Measurements from ENCODE around the gene RPS6KA5. TPM values are rescaled to one million over a fixed set of nuclear protein-coding genes. Genes with fewer than 3 reads are reported as not detected.

Gene RPS6KA5
- total and polyA plus RNA-seq, 9 of the 15 experiments (the other 6 are each of a cell fraction or from before 2014, with no cell fraction given) = 0.88 to 7.7 (median 4.7) TPM

- intact Hi-C loops (cut with micrococcal nuclease) (no loop called here), in situ Hi-C loops (cut with MboI) (no loop called here)
- Histone ChIP-seq H3K4me2 (ENCODE audit: insufficient read depth, low read length) (no peak overlapping the region), H3K9me3 (replicated peaks; ENCODE audit: control insufficient read depth, insufficient read depth, low read depth, low read length) (no peaks in the 10 kb centered on the region), H3K4me1 (replicated peaks in 1 of 2; ENCODE audit: control insufficient read depth in 2 of 2, insufficient read depth in 2 of 2, low read length in 2 of 2) (no peaks in the 10 kb centered on the region), H3K36me3 (ENCODE audit: control insufficient read depth, insufficient read depth, low read length) (no peaks in the 10 kb centered on the region), H3K9ac (ENCODE audit: insufficient read depth in 1 of 2, low read depth in 2 of 2, low read length in 2 of 2) (no peak overlapping the region), H3K4me3 (no peak overlapping the region), H4K20me1 (replicated peaks; ENCODE audit: control insufficient read depth, insufficient read depth, low read length) (no peaks in the 10 kb centered on the region), H2AFZ (ENCODE audit: low read depth, low read length) (no peak overlapping the region), H3K9me1 (ENCODE audit: control insufficient read depth, insufficient read depth, low read length) (no peaks in the 10 kb centered on the region), H3K27me3 (ENCODE audit: control insufficient read depth in 2 of 2, insufficient read depth in 2 of 2, low read length in 2 of 2) (no peaks in the 10 kb centered on the region), H3K79me2 (ENCODE audit: control insufficient read depth, insufficient read depth, low read length) (no peaks in the 10 kb centered on the region), H3K27ac (ENCODE audit: extremely low read depth, low read depth, low read length) (no peak overlapping the region)
- no peak for FAIRE-seq
- ATAC-seq = no peak
- 26% methylated on average over 3 of the region's 3 CpGs for WGBS (ENCODE audit: insufficient coverage, low coverage, missing lambda C conversion rate)
- DNase-seq (ENCODE audit: extremely low read depth in 1 of 4, low spot score in 3 of 4) = no peak
- CTCF ChIA-PET (ENCODE audit: low intra/inter-chr PET ratio) = interaction anchor here (0.6 kb wide), 1 partner anchor 47 kb away, joined by 4 read pairs; no protein-coding TSS in a partner anchor
- BruUV-seq (replicated peaks) = no TSS peak
- TF ChIP-seq MLLT1 (IDR thresholded peaks at IDR 0.05) (no peak), SIN3A (IDR thresholded peaks at IDR 0.05; ENCODE audit: borderline replicate concordance in 2 of 2, control insufficient read depth in 1 of 2, low read depth in 2 of 2, low read length in 2 of 2) (no peak), USF2 (CRISPR knock-in tag; IDR thresholded peaks at IDR 0.05) (no peak), RNF219 (CRISPR knock-in tag; IDR thresholded peaks at IDR 0.05) (no peak), EHMT2 (IDR thresholded peaks at IDR 0.05) (no peak), ZNF134 (CRISPR knock-in tag; conservative IDR thresholded peaks at IDR 0.05) (no peak), MTA2 (IDR thresholded peaks at IDR 0.05; ENCODE audit: low read depth) (no peak), ZNF707 (CRISPR knock-in tag; conservative IDR thresholded peaks at IDR 0.05) (no peak), MCM7 (IDR thresholded peaks at IDR 0.05) (no peak), RBM14 (IDR thresholded peaks at IDR 0.05; ENCODE audit: borderline replicate concordance, insufficient read depth, low read depth, low read length) (no peak), EP300 (IDR thresholded peaks at IDR 0.05; ENCODE audit: low read length) (no peak), ZNF655 (CRISPR knock-in tag; IDR thresholded peaks at IDR 0.05) (no peak)
- POLR2A ChIA-PET = no interaction called here
Measured at GRCh38 chr14:91082282-91082681, 21.8 kb upstream of the RPS6KA5 start.
